H1 (cell line): ENCODE results near the gene ACACA. TPM values are rescaled to one million over a fixed set of nuclear protein-coding genes. Genes with fewer than 3 reads are reported as not detected.

Source experiments
- CTCF ChIA-PET: fragments of 300-600 bp; sonication (Branson Sonifier 250); formaldehyde crosslinking; loops from one replicate; lab custom pipeline; 2021; ENCODE audit not compliant: partially characterized antibody; lab: Charles Lee
- POLR2A ChIA-PET: fragments of 300-600 bp; sonication (Branson Sonifier 250); formaldehyde crosslinking; loops from one replicate; lab custom pipeline; 2021; ENCODE audit warnings: inconsistent platforms; ENCODE audit not compliant: partially characterized antibody; lab: Charles Lee
- DNase-seq, 2 experiments: peaks; one replicate each; pipeline versions ENCODE4 v3.0.0 to v3.0.0-alpha.2; 2010 to 2022; ENCODE audit warnings: low spot score in 2 of 2, low read depth in 1 of 2, mixed read lengths in 1 of 2
- FAIRE-seq: peaks from 2 replicates; lab custom pipeline; 2011; peaks lifted over from hg19 to GRCh38; lab: Jason Lieb, UNC
- H2AFZ ChIP-seq: 2 replicates; pipeline ENCODE4 v1.8.1; 2012; ENCODE audit warnings: low read length, inconsistent platforms
- H2AK5ac ChIP-seq: 2 replicates; pipeline ENCODE4 v1.6.1; 2013; ENCODE audit warnings: low read depth, low read length
- H2BK120ac ChIP-seq: replicated peaks from 2 replicates; pipeline ENCODE3; 2013; ENCODE audit warnings: low read depth, low read length, inconsistent platforms
- H2BK12ac ChIP-seq: 2 replicates; pipeline ENCODE4 v1.6.1; 2013; ENCODE audit warnings: low read depth, low read length
- H2BK15ac ChIP-seq: 2 replicates; pipeline ENCODE4 v1.6.1; 2013; ENCODE audit warnings: low read length
- H2BK20ac ChIP-seq: 2 replicates; pipeline ENCODE4 v1.6.1; 2013; ENCODE audit warnings: low read length
- H2BK5ac ChIP-seq: 2 replicates; pipeline ENCODE4 v1.6.1; 2013; ENCODE audit warnings: low read depth, low read length
- H3K14ac ChIP-seq: 2 replicates; pipeline ENCODE4 v1.6.1; 2013; ENCODE audit warnings: inconsistent platforms; ENCODE audit not compliant: insufficient read length
- H3K18ac ChIP-seq: 2 replicates; pipeline ENCODE4 v1.6.1; 2013; ENCODE audit warnings: low read length; ENCODE audit errors: extremely low read depth
- H3K23ac ChIP-seq: 2 replicates; pipeline ENCODE4 v1.6.1; 2013; ENCODE audit warnings: inconsistent platforms; ENCODE audit not compliant: insufficient read length
- H3K23me2 ChIP-seq: 2 replicates; pipeline ENCODE4 v1.6.1; 2013; ENCODE audit warnings: low read depth, low read length
- H3K27ac ChIP-seq: 2 replicates; pipeline ENCODE4 v1.6.1; 2011; ENCODE audit warnings: low read depth, low read length, inconsistent platforms
- H3K27me3 ChIP-seq, 4 experiments: replicated peaks in 1 of 4; 1 replicate in 1 of 4; 2 replicates in 3 of 4; pipeline versions ENCODE4 v1.6.1 to v1.8.1; 2011 to 2013; ENCODE audit warnings: low read length in 3 of 4, mild to moderate bottlenecking in 3 of 4, inconsistent platforms in 2 of 4, mixed read lengths in 2 of 4, moderate library complexity in 1 of 4; ENCODE audit not compliant: control insufficient read depth in 3 of 4, insufficient read depth in 3 of 4; ENCODE audit errors: extremely low read depth in 1 of 4
- H3K36me3 ChIP-seq, 4 experiments: 2 replicates each; pipeline versions ENCODE4 v1.6.1 to v1.8.1; 2011 to 2013; ENCODE audit warnings: mild to moderate bottlenecking in 4 of 4, low read length in 3 of 4, moderate library complexity in 2 of 4, control low read depth in 1 of 4, inconsistent platforms in 1 of 4; ENCODE audit not compliant: insufficient read depth in 4 of 4, control insufficient read depth in 2 of 4
- H3K4ac ChIP-seq: replicated peaks from 2 replicates; pipeline ENCODE3; 2013; ENCODE audit warnings: low read length, low read depth, mixed read lengths, inconsistent platforms; ENCODE audit not compliant: insufficient read length
- H3K4me1 ChIP-seq, 4 experiments: replicated peaks in 1 of 4; 1 replicate in 1 of 4; 2 replicates in 3 of 4; pipeline versions ENCODE4 v1.6.1 to v1.8.1; 2011 to 2013; ENCODE audit warnings: low read length in 3 of 4, inconsistent platforms in 2 of 4, mixed read lengths in 1 of 4; ENCODE audit not compliant: insufficient read depth in 4 of 4, control insufficient read depth in 3 of 4
- H3K4me2 ChIP-seq, 2 experiments: 2 replicates each; pipeline versions ENCODE4 v1.6.1 to v1.8.1; 2011 to 2013; ENCODE audit warnings: low read depth in 2 of 2, low read length in 2 of 2, control low read depth in 1 of 2, inconsistent platforms in 1 of 2, mild to moderate bottlenecking in 1 of 2; ENCODE audit not compliant: insufficient read depth in 1 of 2
- H3K4me3 ChIP-seq, 4 experiments: fragments of 200-600, 300-600 bp in 1 of 4; sonication (generic), shearing (Covaris generic), sonication (Bioruptor Twin) in 1 of 4; 2 replicates each; pipeline versions ENCODE4 v1.5.1 to v1.8.1; 2011 to 2016; ENCODE audit warnings: low read length in 4 of 4, low read depth in 3 of 4, control low read depth in 2 of 4, inconsistent platforms in 2 of 4, mild to moderate bottlenecking in 2 of 4, mixed read lengths in 1 of 4, moderate library complexity in 1 of 4; ENCODE audit not compliant: insufficient read depth in 2 of 4; ENCODE audit errors: extremely low read depth in 1 of 4
- H3K56ac ChIP-seq: replicated peaks from 2 replicates; pipeline ENCODE3; 2013; ENCODE audit warnings: low read depth, mild to moderate bottlenecking, mixed read lengths, low read length, inconsistent platforms; ENCODE audit not compliant: insufficient read length
- H3K79me1 ChIP-seq: 2 replicates; pipeline ENCODE4 v1.6.1; 2013; ENCODE audit warnings: low read depth, low read length, control low read depth
- H3K79me2 ChIP-seq, 2 experiments: 2 replicates each; pipeline versions ENCODE4 v1.6.1 to v1.8.1; 2012 to 2013; ENCODE audit warnings: low read length in 2 of 2, mild to moderate bottlenecking in 2 of 2, inconsistent platforms in 1 of 2; ENCODE audit not compliant: insufficient read depth in 2 of 2, control insufficient read depth in 1 of 2
- H3K9ac ChIP-seq, 4 experiments: replicated peaks in 1 of 4; 1 replicate in 1 of 4; 2 replicates in 3 of 4; pipeline versions ENCODE4 v1.6.1 to v1.8.1; 2011 to 2013; ENCODE audit warnings: low read depth in 3 of 4, low read length in 3 of 4, control low read depth in 2 of 4, mild to moderate bottlenecking in 2 of 4, moderate library complexity in 2 of 4, inconsistent platforms in 1 of 4; ENCODE audit errors: extremely low read depth in 1 of 4
- H3K9me3 ChIP-seq, 2 experiments: 2 replicates each; pipeline versions ENCODE4 v1.6.1 to v1.8.1; 2012 to 2013; ENCODE audit warnings: mild to moderate bottlenecking in 2 of 2, moderate library complexity in 2 of 2, control low read depth in 1 of 2, inconsistent platforms in 1 of 2, low read depth in 1 of 2, low read length in 1 of 2, mixed read lengths in 1 of 2; ENCODE audit not compliant: insufficient read depth in 2 of 2
- H4K20me1 ChIP-seq, 2 experiments: replicated peaks in 1 of 2; 2 replicates each; pipeline versions ENCODE3 to v1.8.1; 2011 to 2013; ENCODE audit warnings: inconsistent platforms in 2 of 2, low read length in 2 of 2, mild to moderate bottlenecking in 1 of 2; ENCODE audit not compliant: insufficient read depth in 2 of 2, control insufficient read depth in 1 of 2
- H4K5ac ChIP-seq: 2 replicates; pipeline ENCODE4 v1.6.1; 2013; ENCODE audit warnings: low read length, low read depth, mixed read lengths, inconsistent platforms; ENCODE audit not compliant: insufficient read length
- H4K8ac ChIP-seq: 2 replicates; pipeline ENCODE4 v1.8.0; 2013; ENCODE audit warnings: mild to moderate bottlenecking, moderate library complexity, low read length, inconsistent platforms; ENCODE audit not compliant: insufficient read depth; ENCODE audit errors: extremely low read depth
- H4K91ac ChIP-seq: replicated peaks from 2 replicates; pipeline ENCODE3; 2013; ENCODE audit warnings: low read length, mixed read lengths, inconsistent platforms; ENCODE audit not compliant: insufficient read length
- HDAC6 ChIP-seq: IDR thresholded peaks from one replicate; pipeline ENCODE4 v1.7.1; 2012; ENCODE audit warnings: low read depth, mild to moderate bottlenecking, inconsistent platforms, low read length, moderate library complexity
- RXRA ChIP-seq: IDR thresholded peaks from 2 replicates; pipeline ENCODE4 v1.6.1; 2011; ENCODE audit warnings: low read depth, mild to moderate bottlenecking, low read length, moderate library complexity; ENCODE audit not compliant: insufficient read depth
- WGBS, 2 experiments: shearing (Covaris generic) in 1 of 2; methylation state at CpG; one replicate each; pipeline versions ENCODE4 v1.1.6 to v1.1.7; 2013 to 2015; ENCODE audit warnings: low lambda C conversion rate in 2 of 2, mixed read lengths in 2 of 2, inconsistent platforms in 1 of 2, low coverage in 1 of 2, missing lambda C conversion rate in 1 of 2; ENCODE audit not compliant: insufficient replicate concordance in 2 of 2, insufficient coverage in 1 of 2, insufficient read length in 1 of 2; ENCODE audit errors: extremely low coverage in 1 of 2, missing lambda C conversion rate in 1 of 2; 5-methylcytosine and 5-hydroxymethylcytosine counted together
- polyA plus RNA-seq, 7 experiments: library from polyadenylated mRNA; depleted of rRNA in 3 of 7; stranded (reverse) in 5 of 7; unstranded in 2 of 7; fragments of >200 nt in 5 of 7; fragments of 200-250 nt in 2 of 7; gene quantifications; 1 replicate in 5 of 7; 2 replicates in 1 of 7; 4 replicates in 1 of 7; pipeline versions ENCODE4 v1.2.1 to v1.2.3, GENCODE V29; 2011 to 2013; ENCODE audit warnings: missing spikeins in 2 of 7, mixed read lengths in 2 of 7
- total RNA-seq: library from RNA; stranded (reverse); fragmentation: NEBNext Ultra II Directional; extraction: Animal tissue kit (Norgen Biotek cat#: 25700); gene quantifications from 2 replicates; pipeline ENCODE4 v1.2.1, GENCODE V29; 2021
- TF ChIP-seq, protein P1 (sequence below): IDR thresholded peaks from 2 replicates; pipeline ENCODE4 v1.6.1; 2012; ENCODE audit warnings: inconsistent platforms

The ACACA gene
- total and polyA plus RNA-seq, 2 of the 8 experiments (the other 6 are each of a cell fraction or from before 2014, with no cell fraction given): 74.0 to 160 TPM

DNA sequence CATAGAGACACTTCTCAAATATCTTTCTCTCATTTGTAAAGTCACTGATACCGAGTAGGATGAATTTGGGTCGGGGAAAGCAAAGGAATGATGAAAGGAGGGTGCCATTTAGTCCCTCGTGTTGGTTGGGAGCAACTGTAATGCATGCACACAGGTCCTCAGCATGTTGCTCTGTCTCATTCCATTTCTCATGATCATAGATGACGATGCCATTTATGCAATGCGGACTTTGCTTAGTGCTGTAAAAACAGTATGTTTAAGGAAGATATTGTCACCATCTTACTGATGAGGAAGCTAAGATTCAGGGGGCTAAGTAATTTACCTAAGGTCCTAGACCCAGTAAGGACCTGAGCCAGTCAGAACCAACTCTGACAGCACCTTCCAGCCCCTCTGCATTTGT, 357.8 kb downstream of the ACACA start:
- H3K4me3 ChIP-seq: no peak overlapping the region
- no peaks in the 10 kb centered on the region; a peak in 1 of 8 replicates for H3K36me3 ChIP-seq
- H3K9me3 ChIP-seq: no peaks in the 10 kb centered on the region
- H3K4ac ChIP-seq: no peak overlapping the region
- no peak overlapping the region for H2BK15ac ChIP-seq
- peaks cover 6 to 18% (median 12%) of the 10 kb centered on the region in 4 experiments for H3K4me1 ChIP-seq
- H3K4me2 ChIP-seq: no peak overlapping the region
- ChIA-PET POLR2A (interaction anchor here (1.2 kb wide), 1 partner anchor 100 kb away, joined by 3 read pairs; the partner anchor contains the start of gene AATF), CTCF (interaction anchor here (0.9 to 4.5 kb wide), 22 partner anchors 7 to 456 kb away, joined by 3 to 45 read pairs (median 5); no protein-coding TSS in a partner anchor)
- no peak overlapping the region for H3K27ac ChIP-seq
- H3K14ac ChIP-seq: no peak overlapping the region
- TF ChIP-seq RXRA: no peak
- TF ChIP-seq HDAC6: no peak
- TF ChIP-seq, protein P1, sequence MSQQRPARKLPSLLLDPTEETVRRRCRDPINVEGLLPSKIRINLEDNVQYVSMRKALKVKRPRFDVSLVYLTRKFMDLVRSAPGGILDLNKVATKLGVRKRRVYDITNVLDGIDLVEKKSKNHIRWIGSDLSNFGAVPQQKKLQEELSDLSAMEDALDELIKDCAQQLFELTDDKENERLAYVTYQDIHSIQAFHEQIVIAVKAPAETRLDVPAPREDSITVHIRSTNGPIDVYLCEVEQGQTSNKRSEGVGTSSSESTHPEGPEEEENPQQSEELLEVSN: no peak
- no peaks in the 10 kb centered on the region for H3K27me3 ChIP-seq
- H3K9ac ChIP-seq: no peak overlapping the region
- no peaks in the 10 kb centered on the region for H3K79me1 ChIP-seq
- DNase-seq (no peak), FAIRE-seq (no peak)
- H2BK20ac ChIP-seq: no peak overlapping the region
- no peak overlapping the region for H2AK5ac ChIP-seq
- WGBS, 2 experiments: 94% methylated on average over 5 of the region's 5 CpGs; no CpG with 5 or more reads in 1 of the 2 experiments
- no peak overlapping the region for H4K5ac ChIP-seq
- H3K18ac ChIP-seq: no peak overlapping the region
- H2BK12ac ChIP-seq: no peak overlapping the region
- H3K79me2 ChIP-seq: no peaks in the 10 kb centered on the region
- no peak overlapping the region for H3K23ac ChIP-seq
- no peak overlapping the region for H2BK5ac ChIP-seq
- no peak overlapping the region for H3K56ac ChIP-seq
- no peak overlapping the region for H2AFZ ChIP-seq
- no peaks in the 10 kb centered on the region for H3K23me2 ChIP-seq
- H4K91ac ChIP-seq: no peak overlapping the region
- no peaks in the 10 kb centered on the region for H4K20me1 ChIP-seq
- H4K8ac ChIP-seq: no peak overlapping the region
- no peak overlapping the region for H2BK120ac ChIP-seq
